Panc1 (cell line): ENCODE data around the gene ENTREP1. TPM values are rescaled to one million over a fixed set of nuclear protein-coding genes. Genes with fewer than 3 reads are reported as not detected.

Experiments
- ATAC-seq: fragments of 200-7000 bp; cut with Tn5 transposase; 2 replicates; pipeline ENCODE4 v1.9.1; 2020; ENCODE audit warnings: mild to moderate bottlenecking, moderate library complexity
- BruUV-seq: library from RNA; stranded (reverse); fragments of 400-500 nt; replicated peaks from 2 replicates; lab custom pipeline; 2021; lab: Mats Ljungman, UMichigan
- CTCF ChIA-PET: fragments of 300-600 bp; sonication (Branson Sonifier 250); formaldehyde crosslinking; loops from one replicate; lab custom pipeline; 2022; ENCODE audit warnings: antibody characterized with exemption; lab: Charles Lee
- POLR2A ChIA-PET: fragments of 300-600 bp; sonication (Branson Sonifier 250); formaldehyde crosslinking; loops from one replicate; lab custom pipeline; 2022; ENCODE audit warnings: antibody characterized with exemption; lab: Charles Lee
- DNase-seq: peaks from one replicate; pipeline ENCODE4 v3.0.0-alpha.2; 2010; ENCODE audit warnings: low read depth, low spot score
- H3K27ac ChIP-seq: 2 replicates; pipeline ENCODE4 v1.5.1; 2011; ENCODE audit warnings: mild to moderate bottlenecking, low read length, inconsistent platforms
- H3K27me3 ChIP-seq: fragments of 200-500 bp; sonication (Bioruptor generic); 2 replicates; pipeline ENCODE4 v1.6.0; 2014; ENCODE audit warnings: low read length, inconsistent platforms; ENCODE audit not compliant: control insufficient read depth, insufficient read depth
- H3K36me3 ChIP-seq: fragments of 200-500 bp; sonication (Bioruptor generic); 2 replicates; pipeline ENCODE4 v1.5.1; 2014; ENCODE audit warnings: inconsistent platforms, mild to moderate bottlenecking, low read length, moderate library complexity; ENCODE audit not compliant: control insufficient read depth, insufficient read depth
- H3K4me1 ChIP-seq: 2 replicates; pipeline ENCODE4 v1.5.1; 2011; ENCODE audit warnings: inconsistent platforms, mild to moderate bottlenecking, low read length, moderate library complexity; ENCODE audit not compliant: control insufficient read depth, insufficient read depth
- H3K4me3 ChIP-seq, 2 experiments: 2 replicates each; pipeline ENCODE4 v1.5.1; 2011 to 2012; ENCODE audit warnings: low read depth in 2 of 2, low read length in 2 of 2, mild to moderate bottlenecking in 2 of 2, inconsistent platforms in 1 of 2, moderate library complexity in 1 of 2
- H3K9me3 ChIP-seq: fragments of 200-500 bp; sonication (Bioruptor generic); 2 replicates; pipeline ENCODE4 v1.5.1; 2014; ENCODE audit warnings: low read depth, mild to moderate bottlenecking, inconsistent platforms, low read length, moderate library complexity; ENCODE audit not compliant: control insufficient read depth, insufficient read depth
- CTCF ChIP-seq: fragments of 450-650 bp; IDR thresholded peaks from 2 replicates; pipeline ENCODE4 v1.5.1; 2017; ENCODE audit warnings: mild to moderate bottlenecking
- POLR2AphosphoS5 ChIP-seq: IDR thresholded peaks from 2 replicates; pipeline ENCODE4 v1.6.1; 2012; ENCODE audit warnings: mild to moderate bottlenecking, low read depth, low read length, moderate library complexity
- REST ChIP-seq, 2 experiments: IDR thresholded peaks; 2 replicates each; pipeline ENCODE4 v1.6.1; 2011 to 2012; ENCODE audit warnings: low read depth in 2 of 2, control low read depth in 1 of 2, low read length in 1 of 2, mild to moderate bottlenecking in 1 of 2, moderate library complexity in 1 of 2; ENCODE audit not compliant: insufficient read depth in 1 of 2
- SIN3A ChIP-seq: IDR thresholded peaks from 2 replicates; pipeline ENCODE4 v1.6.1; 2012; ENCODE audit warnings: low read depth, mild to moderate bottlenecking, low read length, moderate library complexity, borderline replicate concordance; ENCODE audit not compliant: insufficient read depth
- TCF7L2 ChIP-seq: IDR thresholded peaks from 2 replicates; pipeline ENCODE4 v1.6.1; 2011; ENCODE audit warnings: mild to moderate bottlenecking, low read depth, low read length, inconsistent platforms
- in situ Hi-C: cut with HindIII; loops from 2 replicates; pipeline ENCODE4 v1.10.0; 2016; ENCODE audit warnings: low sequenced_read_pairs, low pct_unique_long_range_greater_than_20kb
- intact Hi-C: fragments of 100-400 bp; cut with micrococcal nuclease; formaldehyde crosslinking; loops from one replicate; pipeline ENCODE4 v1.10.0; 2022; ENCODE audit not compliant: unreplicated experiment
- total RNA-seq: library from RNA; stranded (reverse); gene quantifications from one replicate; pipeline ENCODE4 v1.2.1, GENCODE V29; 2021; ENCODE audit not compliant: unreplicated experiment

ENTREP1 gene
- total RNA-seq, 1 experiment from 2014 or later, result 0.13 TPM

DNA sequence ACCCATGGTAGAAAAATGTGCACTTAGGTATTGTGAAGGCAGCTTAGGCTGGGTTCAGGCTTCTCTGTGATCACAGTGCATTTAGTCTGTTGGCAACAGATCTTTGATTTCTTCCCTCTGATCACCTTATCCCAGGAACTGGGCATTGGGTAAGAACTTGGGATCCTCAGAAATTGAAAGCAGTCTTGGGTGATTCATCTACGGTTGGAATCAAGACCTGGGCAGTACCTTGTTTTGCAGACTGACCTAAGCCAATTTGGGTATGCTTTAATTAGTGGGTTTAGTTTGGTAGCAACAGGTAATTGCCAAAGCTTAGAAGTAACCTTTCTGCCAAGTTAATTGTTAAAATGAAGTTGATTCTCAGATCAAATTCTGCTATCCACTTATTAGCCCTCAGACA lies 17.8 kb downstream of the ENTREP1 start:
- in situ Hi-C loops, result no loop called here
- Histone ChIP-seq H3K27me3 (no peaks in the 10 kb centered on the region), H3K36me3 (no peaks in the 10 kb centered on the region), H3K4me3 (no peak overlapping the region), H3K4me1 (no peaks in the 10 kb centered on the region), H3K9me3 (no peaks in the 10 kb centered on the region), H3K27ac (no peak overlapping the region)
- ATAC-seq (no peak), DNase-seq (no peak)
- intact Hi-C loops, result no loop called here
- POLR2A ChIA-PET, result no interaction called here
- CTCF ChIA-PET, result no interaction called here
- no TSS peak for BruUV-seq
- no peak for TF ChIP-seq SIN3A
- TF ChIP-seq REST (IDR thresholded peaks at IDR 0.05; ENCODE audit: insufficient read depth in 1 of 2, low read depth in 2 of 2, low read length in 1 of 2), result no peak
- no peak for TF ChIP-seq POLR2AphosphoS5
- no peak for TF ChIP-seq CTCF
- no peak for TF ChIP-seq TCF7L2

GRCh38 chr9:69344459-69344858 lies 19.4 kb downstream of the ENTREP1 start:
- H3K9me3 ChIP-seq, result no peaks in the 10 kb centered on the region
- intact Hi-C loops (no loop called here), in situ Hi-C loops (no loop called here)
- H3K27me3 ChIP-seq, result no peaks in the 10 kb centered on the region
- TF ChIP-seq SIN3A, result no peak
- H3K27ac ChIP-seq, result no peak overlapping the region
- DNase-seq (no peak), ATAC-seq (no peak)
- BruUV-seq, result no TSS peak
- ChIA-PET CTCF (interaction anchor here (0.6 kb wide), 2 partner anchors 41 to 151 kb away, joined by 3 to 8 read pairs; no protein-coding TSS in a partner anchor), POLR2A (no interaction called here)
- no peaks in the 10 kb centered on the region for H3K4me1 ChIP-seq
- H3K36me3 ChIP-seq, result no peaks in the 10 kb centered on the region
- no peak overlapping the region for H3K4me3 ChIP-seq

GRCh38 chr9:69346596-69347390 lies 21.8 kb downstream of the ENTREP1 start:
- no peaks in the 10 kb centered on the region for H3K4me1 ChIP-seq
- H3K9me3 ChIP-seq, result no peaks in the 10 kb centered on the region
- no peak for ATAC-seq
- intact Hi-C loops (no loop called here), in situ Hi-C loops (no loop called here)
- H3K27ac ChIP-seq, result no peak overlapping the region
- BruUV-seq, result no TSS peak
- no peaks in the 10 kb centered on the region for H3K27me3 ChIP-seq
- DNase-seq, result no peak
- H3K4me3 ChIP-seq, result no peak overlapping the region
- no peaks in the 10 kb centered on the region for H3K36me3 ChIP-seq
- TF ChIP-seq POLR2AphosphoS5, result no peak
- TF ChIP-seq CTCF, result no peak
- TF ChIP-seq TCF7L2, result no peak
- no peak for TF ChIP-seq REST (IDR thresholded peaks at IDR 0.05; ENCODE audit: insufficient read depth in 1 of 2, low read depth in 2 of 2, low read length in 1 of 2)
- TF ChIP-seq SIN3A, result no peak
- CTCF ChIA-PET, result no interaction called here
- POLR2A ChIA-PET, result no interaction called here
